ENCODE data around the gene PRDM9.

PRDM9 gene

DNA sequence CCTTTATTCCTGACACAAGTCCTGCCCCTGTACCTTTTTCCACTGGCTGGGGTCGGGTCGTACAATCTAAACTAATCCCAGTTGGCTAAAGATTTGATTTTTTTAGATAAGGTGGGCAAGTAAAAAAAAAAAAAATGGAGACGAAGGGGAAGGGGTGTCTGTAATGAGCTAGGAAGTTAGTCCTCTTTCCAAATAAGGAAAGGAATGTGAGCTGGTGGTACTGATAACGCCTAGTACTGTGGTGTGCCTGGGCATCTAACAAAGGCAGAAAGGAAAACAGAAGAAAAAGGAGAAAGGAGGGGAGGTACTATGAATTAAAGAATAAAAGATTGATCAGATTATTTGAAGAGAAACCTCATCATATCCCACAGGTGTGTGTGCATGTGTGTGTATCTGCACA is 21.3 kb downstream of the PRDM9 start:
- no peak for DNase-seq

DNA sequence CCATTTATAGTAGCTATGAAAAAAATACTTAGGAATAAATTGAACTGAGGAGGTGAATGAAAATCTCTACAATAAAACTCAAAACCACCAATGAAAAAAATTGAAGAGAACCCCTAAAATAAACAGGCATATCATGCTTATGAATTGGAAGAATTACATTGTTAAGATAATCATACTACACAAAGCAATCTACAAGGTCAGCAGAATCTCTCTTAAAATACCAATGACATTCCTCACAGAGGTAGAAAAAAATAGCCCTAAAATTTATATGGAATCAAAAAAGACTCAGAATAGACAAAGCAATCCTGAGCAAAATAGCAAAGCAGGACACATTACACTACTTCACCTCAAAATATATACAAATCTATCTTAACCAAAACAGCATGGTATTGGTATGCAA is 23.2 kb downstream of the PRDM9 start:
- no peak for DNase-seq

DNA sequence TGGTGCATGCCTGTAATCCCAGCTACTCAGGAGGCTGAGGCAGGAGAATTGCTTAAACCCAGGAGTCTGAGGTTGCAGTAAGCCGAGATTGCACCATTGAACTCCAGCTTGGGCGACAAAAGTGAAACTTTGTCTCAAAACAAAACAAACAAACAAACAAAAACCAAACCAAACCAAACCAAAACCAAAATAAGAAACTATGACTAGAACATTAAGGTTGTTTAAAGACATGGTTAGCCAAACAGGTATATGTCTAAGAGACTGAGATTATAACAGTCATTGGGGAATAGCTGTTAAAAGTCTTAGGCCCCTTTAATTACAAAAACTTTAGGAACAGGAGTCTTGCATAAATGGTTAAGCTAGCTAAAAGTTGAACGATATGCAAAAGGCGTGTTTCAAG is 63.6 kb downstream of the PRDM9 start:
- no peak for DNase-seq

Measured in NCI-H1105 treated with DMSO at 0.1 percent for 48 hours (cell line).